Hematopoietic multipotent progenitor cell treated with erythropoietin and hydrocortisone succinate and interleukin-3 and kit ligand, for 17 days (in vitro differentiated cells): ENCODE measurements around the gene PPFIA1.
"Not testable (repeated sequence)": the region's sequence is repeated elsewhere in the genome, so short reads cannot be mapped to it uniquely, and the experiment has no call there.

Experiments used
- DNase-seq: peaks from one replicate; pipeline ENCODE4 v3.0.0-alpha.2; 2015; ENCODE audit warnings: low spot score

PPFIA1 gene

GRCh38 chr11:70359451-70360205, 89.1 kb downstream of the PPFIA1 start:
- no peak for DNase-seq

GRCh38 chr11:70360211-70360610, 89.7 kb downstream of the PPFIA1 start:
- DNase-seq: no peak

GRCh38 chr11:70364178-70364577, 93.7 kb downstream of the PPFIA1 start:
- no peak for DNase-seq

GRCh38 chr11:70364745-70365543, 94.5 kb downstream of the PPFIA1 start:
- DNase-seq: no peak

GRCh38 chr11:70365544-70365927, 95.0 kb downstream of the PPFIA1 start:
- DNase-seq: no peak

- DNase-seq: no peak
Observed at GRCh38 chr11:70367071-70367470, 96.6 kb downstream of the PPFIA1 start.

GRCh38 chr11:70368961-70369360, 98.5 kb downstream of the PPFIA1 start:
- no peak for DNase-seq

- peak; percentile 11 for DNase-seq
Observed at GRCh38 chr11:70371241-70371640, 100.8 kb downstream of the PPFIA1 start.

- DNase-seq: no peak
Observed at GRCh38 chr11:70372076-70372475, 101.6 kb downstream of the PPFIA1 start.

GRCh38 chr11:70376621-70377020, 106.1 kb downstream of the PPFIA1 start:
- DNase-seq: no peak

- no peak for DNase-seq
Observed at GRCh38 chr11:70377645-70378044, 107.2 kb downstream of the PPFIA1 start.

GRCh38 chr11:70378506-70379134, 108.1 kb downstream of the PPFIA1 start:
- no peak for DNase-seq

- DNase-seq: no peak
Observed at GRCh38 chr11:70381350-70381749, 110.9 kb downstream of the PPFIA1 start.

GRCh38 chr11:70381872-70382861, 111.7 kb downstream of the PPFIA1 start:
- no peak for DNase-seq

- DNase-seq: no peak
Observed at GRCh38 chr11:70383664-70384565, 113.4 kb downstream of the PPFIA1 start.

GRCh38 chr11:70384566-70385152, 114.2 kb downstream of the PPFIA1 start:
- DNase-seq: no peak

- DNase-seq: no peak
Observed at GRCh38 chr11:70387564-70387963, 117.1 kb downstream of the PPFIA1 start.

GRCh38 chr11:70389201-70389600, 118.7 kb downstream of the PPFIA1 start:
- no peak for DNase-seq

GRCh38 chr11:70390882-70391281, 120.4 kb downstream of the PPFIA1 start:
- not testable (repeated sequence) for DNase-seq
